CD4-positive, alpha-beta T cell (primary cell): Measurements from ENCODE around the gene ENOX2. TPM values are rescaled to one million over a fixed set of nuclear protein-coding genes. Genes with fewer than 3 reads are reported as not detected.

Experiments
- ATAC-seq: fragments of 200-7000 bp; cut with Tn5 transposase; one replicate; pipeline ENCODE4 v1.10.0; 2022; ENCODE audit warnings: mild to moderate bottlenecking; ENCODE audit not compliant: poor library complexity
- CTCF ChIA-PET: fragments of 350-600 bp; sonication (Branson Sonifier 250); formaldehyde crosslinking; loops from one replicate; lab custom pipeline; 2021; ENCODE audit warnings: antibody characterized with exemption, inconsistent platforms; lab: Charles Lee
- POLR2A ChIA-PET: fragments of 350-600 bp; sonication (Branson Sonifier 250); formaldehyde crosslinking; loops from one replicate; lab custom pipeline; 2021; ENCODE audit warnings: antibody characterized with exemption, inconsistent platforms; lab: Charles Lee
- DNase-seq, 14 experiments: peaks; one replicate each; pipeline ENCODE4 v3.0.0-alpha.2; 2013 to 2020; ENCODE audit warnings: mixed read lengths in 2 of 14
- H3K27ac ChIP-seq, 2 donors: one replicate each; pipeline versions ENCODE4 v1.5.1 to v1.7.0; 2013; ENCODE audit warnings: low read length in 2 of 2, low read depth in 1 of 2, mild to moderate bottlenecking in 1 of 2
- H3K27me3 ChIP-seq, 2 experiments: 1 replicate in 1 of 2; 2 replicates in 1 of 2; pipeline versions ENCODE4 v1.6.1 to v1.7.0; 2013; ENCODE audit warnings: low read length in 2 of 2, control low read depth in 1 of 2, mild to moderate bottlenecking in 1 of 2, moderate library complexity in 1 of 2; ENCODE audit not compliant: insufficient read depth in 2 of 2, control insufficient read depth in 1 of 2
- H3K36me3 ChIP-seq: one replicate; pipeline ENCODE4 v1.6.1; 2013; ENCODE audit warnings: low read length, control low read depth; ENCODE audit not compliant: insufficient read depth
- H3K4me1 ChIP-seq: one replicate; pipeline ENCODE4 v1.6.1; 2013; ENCODE audit warnings: low read length, control low read depth; ENCODE audit not compliant: insufficient read depth
- H3K4me3 ChIP-seq: one replicate; pipeline ENCODE4 v1.5.1; 2013; ENCODE audit warnings: mild to moderate bottlenecking, low read length, moderate library complexity
- H3K9me3 ChIP-seq, 2 experiments: 1 replicate in 1 of 2; 2 replicates in 1 of 2; pipeline versions ENCODE4 v1.6.1 to v1.7.0; 2013; ENCODE audit warnings: low read length in 2 of 2, mild to moderate bottlenecking in 2 of 2, control low read depth in 1 of 2, moderate library complexity in 1 of 2; ENCODE audit not compliant: control insufficient read depth in 1 of 2, insufficient read depth in 1 of 2
- H3K27ac Mint-ChIP-seq: one replicate; pipeline ENCODE4 v1.8.0; 2020; ENCODE audit warnings: mixed read lengths
- H3K27me3 Mint-ChIP-seq: one replicate; pipeline ENCODE4 v1.8.0; 2021; ENCODE audit warnings: mixed read lengths
- H3K36me3 Mint-ChIP-seq: one replicate; pipeline ENCODE4 v1.8.0; 2021; ENCODE audit warnings: low read depth, mixed read lengths
- H3K4me1 Mint-ChIP-seq: one replicate; pipeline ENCODE4 v1.8.0; 2021; ENCODE audit warnings: low read depth, mixed read lengths
- H3K4me3 Mint-ChIP-seq: one replicate; pipeline ENCODE4 v1.8.0; 2020; ENCODE audit warnings: mild to moderate bottlenecking, mixed read lengths
- H3K9me3 Mint-ChIP-seq: one replicate; pipeline ENCODE4 v1.8.0; 2020; ENCODE audit warnings: mixed read lengths
- intact Hi-C, 2 experiments: fragments of 100-400 bp; cut with DNase I in 1 of 2; cut with micrococcal nuclease in 1 of 2; formaldehyde crosslinking; loops; one replicate each; pipeline versions ENCODE4 v1.15.1 to v1.9.0; 2023 to 2025; cut with DNase I, micrococcal nuclease
- total RNA-seq, 174 experiments: library from RNA in 2 of 174; stranded (reverse) in 2 of 174; gene quantifications; one replicate each; pipeline ENCODE4 v1.2.3 and lab custom pipeline; 2021 to 2026
- TF ChIP-seq, protein P1 (sequence below): fragments of 200-600 bp; IDR thresholded peaks from one replicate; pipeline ENCODE4 v1.8.0; 2022; ENCODE audit warnings: antibody characterized with exemption, mild to moderate bottlenecking

The ENOX2 gene
- total RNA-seq, 2 experiments from 2014 or later: 4.0 to 6.5 TPM

- Histone ChIP-seq H3K36me3 (no peaks in the 10 kb centered on the region), H3K9me3 (no peaks in the 10 kb centered on the region), H3K4me3 (no peak overlapping the region), H3K27me3 (no peaks in the 10 kb centered on the region), H3K4me1 (no peaks in the 10 kb centered on the region), H3K27ac (no peak overlapping the region)
- no peak overlapping the region for H3K27ac Mint-ChIP-seq
- H3K36me3 Mint-ChIP-seq: no peaks in the 10 kb centered on the region
- TF ChIP-seq, protein P1, sequence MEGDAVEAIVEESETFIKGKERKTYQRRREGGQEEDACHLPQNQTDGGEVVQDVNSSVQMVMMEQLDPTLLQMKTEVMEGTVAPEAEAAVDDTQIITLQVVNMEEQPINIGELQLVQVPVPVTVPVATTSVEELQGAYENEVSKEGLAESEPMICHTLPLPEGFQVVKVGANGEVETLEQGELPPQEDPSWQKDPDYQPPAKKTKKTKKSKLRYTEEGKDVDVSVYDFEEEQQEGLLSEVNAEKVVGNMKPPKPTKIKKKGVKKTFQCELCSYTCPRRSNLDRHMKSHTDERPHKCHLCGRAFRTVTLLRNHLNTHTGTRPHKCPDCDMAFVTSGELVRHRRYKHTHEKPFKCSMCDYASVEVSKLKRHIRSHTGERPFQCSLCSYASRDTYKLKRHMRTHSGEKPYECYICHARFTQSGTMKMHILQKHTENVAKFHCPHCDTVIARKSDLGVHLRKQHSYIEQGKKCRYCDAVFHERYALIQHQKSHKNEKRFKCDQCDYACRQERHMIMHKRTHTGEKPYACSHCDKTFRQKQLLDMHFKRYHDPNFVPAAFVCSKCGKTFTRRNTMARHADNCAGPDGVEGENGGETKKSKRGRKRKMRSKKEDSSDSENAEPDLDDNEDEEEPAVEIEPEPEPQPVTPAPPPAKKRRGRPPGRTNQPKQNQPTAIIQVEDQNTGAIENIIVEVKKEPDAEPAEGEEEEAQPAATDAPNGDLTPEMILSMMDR: no peak
- intact Hi-C loops: no loop called here
- no peak overlapping the region for H3K4me3 Mint-ChIP-seq
- H3K9me3 Mint-ChIP-seq: no peaks in the 10 kb centered on the region
- no peaks in the 10 kb centered on the region for H3K27me3 Mint-ChIP-seq
- no peak for DNase-seq
- CTCF ChIA-PET: no interaction called here
- H3K4me1 Mint-ChIP-seq: no peaks in the 10 kb centered on the region
- no peak for ATAC-seq
- POLR2A ChIA-PET: no interaction called here
These were observed 113.2 kb downstream of the ENOX2 start for GRCh38 chrX:130789793-130790192.

- TF ChIP-seq, protein P1: no peak
- Histone ChIP-seq H3K9me3 (no peaks in the 10 kb centered on the region), H3K27me3 (no peaks in the 10 kb centered on the region), H3K27ac (no peak overlapping the region), H3K4me1 (no peaks in the 10 kb centered on the region), H3K36me3 (no peaks in the 10 kb centered on the region), H3K4me3 (no peak overlapping the region)
- no peaks in the 10 kb centered on the region for H3K27me3 Mint-ChIP-seq
- ChIA-PET CTCF (interaction anchor here (0.6 kb wide), 1 partner anchor 1230 kb away, joined by 3 read pairs; no protein-coding TSS in a partner anchor), POLR2A (no interaction called here)
- H3K27ac Mint-ChIP-seq: no peak overlapping the region
- DNase-seq (no peak), ATAC-seq (no peak)
- no peaks in the 10 kb centered on the region for H3K9me3 Mint-ChIP-seq
- H3K4me1 Mint-ChIP-seq: no peaks in the 10 kb centered on the region
- H3K4me3 Mint-ChIP-seq: no peak overlapping the region
- no peaks in the 10 kb centered on the region for H3K36me3 Mint-ChIP-seq
- intact Hi-C loops: no loop called here
These were observed 114.0 kb downstream of the ENOX2 start for GRCh38 chrX:130788786-130789581.

DNA sequence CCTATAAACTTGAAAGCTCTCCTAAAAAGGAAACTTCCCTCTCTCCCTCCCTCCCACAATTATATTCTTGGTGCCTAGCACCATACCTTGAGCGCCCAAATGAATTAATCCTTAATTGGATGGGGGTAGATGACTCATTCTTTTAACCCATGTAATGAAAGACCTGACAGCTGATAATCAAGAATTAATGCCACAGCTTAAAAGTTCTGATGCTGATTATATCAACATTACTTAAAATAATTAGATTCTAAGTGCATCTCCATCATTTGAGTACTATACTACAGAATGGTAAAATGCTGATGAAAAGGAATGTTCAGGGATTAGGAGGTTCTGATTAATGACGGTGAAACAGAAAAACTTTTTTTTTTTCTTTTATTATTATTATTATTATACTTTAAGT is 117.0 kb downstream of the ENOX2 start:
- CTCF ChIA-PET: no interaction called here
- ATAC-seq: no peak

More for the DNA sequence above, 117.0 kb downstream of the ENOX2 start:
- Mint-ChIP-seq H3K4me3 (no peak overlapping the region), H3K27me3 (no peaks in the 10 kb centered on the region), H3K27ac (no peak overlapping the region), H3K4me1 (no peaks in the 10 kb centered on the region), H3K36me3 (peaks cover 10% of the 10 kb centered on the region), H3K9me3 (no peaks in the 10 kb centered on the region)
- H3K9me3 ChIP-seq: no peaks in the 10 kb centered on the region
- DNase-seq: no peak
- H3K36me3 ChIP-seq: no peaks in the 10 kb centered on the region
- no peaks in the 10 kb centered on the region for H3K27me3 ChIP-seq
- no peaks in the 10 kb centered on the region for H3K4me1 ChIP-seq
- TF ChIP-seq, protein P1: no peak
- H3K27ac ChIP-seq: no peak overlapping the region
- POLR2A ChIA-PET: no interaction called here
- intact Hi-C loops: no loop called here
- no peak overlapping the region for H3K4me3 ChIP-seq
